Activated CD4-positive, alpha-beta T cell treated with anti-CD3 and anti-CD28 coated beads for 1 hour (primary cell): Measurements from ENCODE around the gene SPATA24.
"Not testable (repeated sequence)": the region's sequence is repeated elsewhere in the genome, so short reads cannot be mapped to it uniquely, and the experiment has no call there.

Source experiments
- DNase-seq: peaks from one replicate; pipeline ENCODE4 v3.0.0-alpha.2; 2020

The SPATA24 gene

GRCh38 chr5:139394654-139395566 is 9.0 kb downstream of the SPATA24 start, which contains the start of gene PROB1:
Gene PROB1 (minus strand): TSS chr5:139395104. CDS start chr5:139395081, 23 bp downstream.
- no peak for DNase-seq

GRCh38 chr5:139394123-139394653 is 9.7 kb downstream of the SPATA24 start:
- no peak for DNase-seq

- DNase-seq = no peak
Observed at GRCh38 chr5:139393497-139394122, 10.3 kb downstream of the SPATA24 start.

DNA sequence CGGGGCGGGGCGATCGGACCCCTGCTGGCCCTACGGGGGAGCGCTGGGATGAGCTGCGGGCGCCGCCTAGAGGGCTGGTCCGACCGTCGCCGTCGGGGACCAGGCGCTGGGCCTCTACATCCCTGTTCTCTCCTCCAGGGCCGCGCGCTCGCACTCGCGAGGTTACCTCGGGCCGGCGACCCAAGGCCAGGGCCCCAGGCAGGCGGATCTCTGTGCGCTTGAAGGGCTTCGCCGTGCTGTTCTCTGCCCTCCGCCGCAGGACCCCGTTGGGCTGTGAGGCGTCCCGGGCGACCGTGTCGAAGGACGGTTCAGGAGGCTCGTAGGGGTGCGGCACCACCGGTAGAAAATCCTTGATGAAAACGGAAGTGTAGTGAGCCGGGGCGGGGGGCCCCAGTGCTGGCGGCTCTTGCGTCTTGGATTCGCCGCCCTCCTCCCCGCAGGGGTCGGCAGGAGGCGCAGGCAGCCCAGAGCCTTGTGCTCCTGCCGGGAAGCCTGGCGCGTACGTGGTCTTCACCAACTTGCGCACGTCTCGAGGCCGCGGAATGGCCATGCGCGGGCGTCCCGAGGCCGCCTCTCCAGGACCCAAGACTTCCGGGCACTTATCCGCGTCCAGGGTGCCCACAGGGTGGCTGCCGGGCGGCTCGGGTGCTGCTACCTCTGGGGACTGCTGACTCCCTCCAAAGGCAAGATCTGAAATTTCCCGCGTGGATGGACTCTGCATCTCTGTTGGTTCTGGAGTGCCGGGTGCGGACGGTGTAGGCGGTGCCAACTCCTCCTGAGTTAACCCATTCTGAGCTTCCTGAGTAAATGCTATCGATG is 11.0 kb downstream of the SPATA24 start:
- peak; percentile 55 for DNase-seq

DNA sequence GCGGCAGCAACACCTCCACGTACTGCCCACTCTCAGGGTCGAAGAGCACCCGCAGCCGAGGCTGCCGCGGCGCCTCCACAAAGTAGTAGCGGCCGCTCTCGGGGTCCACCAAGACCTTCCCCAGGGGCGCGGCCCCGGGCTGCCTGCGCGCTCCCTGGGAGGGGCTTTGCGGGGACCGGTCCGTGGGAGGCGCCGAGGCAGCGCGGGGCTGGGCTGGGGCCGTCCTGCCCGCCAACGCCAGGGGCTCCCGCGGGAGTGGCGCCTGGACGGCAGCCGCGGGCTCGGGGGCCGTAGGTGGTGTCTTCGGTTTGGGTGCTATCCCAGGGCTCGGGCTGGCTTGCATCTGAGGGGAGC is 11.6 kb downstream of the SPATA24 start:
- no peak for DNase-seq

- no peak for DNase-seq
Observed at GRCh38 chr5:139391570-139392323, 12.1 kb downstream of the SPATA24 start.

DNA sequence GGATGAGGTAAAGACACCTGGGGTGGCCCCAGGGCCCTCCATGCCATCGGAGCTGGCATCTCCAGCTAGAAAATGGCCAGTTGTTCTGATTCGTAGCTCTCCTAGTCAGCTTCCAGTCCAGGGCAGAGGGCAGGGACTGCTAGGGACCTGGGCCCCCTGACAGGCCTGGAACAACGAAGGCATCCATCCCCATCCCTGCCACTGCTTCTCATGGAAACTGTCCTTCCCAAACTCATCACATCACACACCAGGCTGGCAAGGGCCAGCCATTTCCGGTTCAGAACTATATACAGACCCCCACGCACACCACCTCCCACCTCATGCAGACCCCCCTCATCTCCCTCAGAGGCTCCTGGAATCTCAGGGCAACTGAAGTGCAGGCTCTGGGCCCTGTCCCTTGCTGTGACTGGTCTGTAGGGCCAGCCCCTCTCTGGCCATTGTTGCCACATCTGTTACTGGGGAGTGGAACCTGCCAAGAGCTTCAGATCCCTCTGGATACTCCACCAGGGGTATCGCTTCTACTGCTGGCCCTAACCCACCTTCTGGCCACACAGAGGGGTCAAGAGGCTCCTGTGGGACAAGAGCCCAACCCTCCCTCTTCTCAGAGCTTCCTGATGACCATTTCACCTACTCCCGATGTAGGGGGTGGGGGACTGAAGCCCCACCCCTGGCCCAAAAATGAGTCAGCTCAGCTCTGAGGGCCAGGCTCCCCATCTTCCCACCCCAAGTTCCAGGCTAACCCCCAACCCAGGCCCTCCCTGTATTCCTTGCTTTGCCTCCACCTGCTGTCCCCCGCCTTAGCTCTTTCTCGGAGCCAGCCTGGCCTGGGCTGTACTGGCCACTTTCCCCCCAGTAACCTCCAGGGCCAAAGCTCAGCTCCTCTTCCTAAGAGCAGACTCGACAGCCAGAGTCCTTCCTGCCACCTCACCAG is 13.0 kb downstream of the SPATA24 start:
- DNase-seq = no peak

DNA sequence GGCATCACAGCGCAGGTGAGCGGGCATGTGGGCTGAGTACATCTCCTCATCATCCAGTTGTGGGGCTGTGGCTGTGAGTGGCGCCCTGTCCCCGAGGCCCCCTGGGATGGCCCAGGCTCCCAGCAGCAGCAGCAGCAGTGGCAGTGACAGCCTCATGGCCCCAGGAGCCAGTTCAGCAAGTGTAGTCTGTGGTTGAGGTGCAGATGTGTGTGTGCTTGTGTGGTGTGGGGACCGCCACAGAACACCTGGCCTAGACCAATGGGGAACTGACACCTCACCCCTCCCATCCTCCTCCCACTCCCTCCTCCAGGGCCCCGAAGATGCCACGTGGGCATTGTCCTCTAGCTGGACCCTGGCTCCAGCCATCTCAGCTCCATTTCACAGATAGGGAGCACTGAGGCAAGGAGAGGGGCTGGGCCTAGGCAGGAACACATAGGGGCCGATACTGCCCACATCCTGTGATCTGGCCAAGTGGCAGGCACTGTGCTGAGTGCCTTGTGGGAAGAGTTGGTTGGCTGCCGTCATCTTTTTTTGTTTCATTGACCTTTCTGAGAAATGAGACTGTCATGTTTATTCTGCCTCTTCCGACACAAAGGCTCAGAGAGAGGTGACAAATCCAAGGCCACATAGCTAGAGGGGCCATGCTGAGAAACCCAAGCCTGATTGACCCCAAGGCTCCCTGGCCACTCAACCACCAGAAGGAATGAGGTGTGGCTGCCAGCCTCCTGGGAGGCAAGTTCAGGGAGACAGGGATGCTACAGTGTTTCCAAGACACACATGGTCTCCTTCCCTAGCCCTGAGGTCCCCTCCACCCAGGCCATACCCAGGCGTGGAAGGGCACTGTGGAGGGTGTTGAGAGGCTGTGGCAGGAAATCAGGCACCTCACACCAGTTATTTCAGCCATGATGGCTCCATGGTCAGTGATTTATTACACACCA is 13.9 kb downstream of the SPATA24 start, which contains the start of gene MZB1:
Gene MZB1 (minus strand): TSS at position 213 of the 938 bp plus-strand sequence. CDS start 57 bp downstream, at position 156.
- no peak for DNase-seq

- no peak for DNase-seq
Observed at GRCh38 chr5:139388198-139388821, 15.6 kb downstream of the SPATA24 start.

GRCh38 chr5:139387611-139388197 is 16.2 kb downstream of the SPATA24 start:
- DNase-seq = no peak

DNA sequence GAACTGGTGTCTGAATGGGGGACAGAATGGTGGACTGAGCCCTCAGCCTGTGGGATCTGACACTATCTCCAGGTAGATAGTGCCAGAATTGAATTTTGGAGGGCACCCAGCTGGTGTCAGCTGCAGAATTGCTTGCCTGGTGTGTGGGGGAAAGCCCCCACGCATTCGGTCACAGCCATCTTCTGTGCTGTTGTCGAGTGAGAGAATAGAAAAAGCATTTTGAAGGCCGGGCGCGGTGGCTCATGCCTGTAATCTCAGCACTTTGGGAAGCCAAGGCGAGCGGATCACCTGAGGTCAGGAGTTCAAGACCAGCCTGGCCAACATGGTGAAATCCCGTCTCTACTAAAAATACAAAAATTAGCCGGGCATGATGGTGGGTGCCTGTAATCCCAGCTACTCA is 16.9 kb downstream of the SPATA24 start:
- DNase-seq = not testable (repeated sequence)

DNA sequence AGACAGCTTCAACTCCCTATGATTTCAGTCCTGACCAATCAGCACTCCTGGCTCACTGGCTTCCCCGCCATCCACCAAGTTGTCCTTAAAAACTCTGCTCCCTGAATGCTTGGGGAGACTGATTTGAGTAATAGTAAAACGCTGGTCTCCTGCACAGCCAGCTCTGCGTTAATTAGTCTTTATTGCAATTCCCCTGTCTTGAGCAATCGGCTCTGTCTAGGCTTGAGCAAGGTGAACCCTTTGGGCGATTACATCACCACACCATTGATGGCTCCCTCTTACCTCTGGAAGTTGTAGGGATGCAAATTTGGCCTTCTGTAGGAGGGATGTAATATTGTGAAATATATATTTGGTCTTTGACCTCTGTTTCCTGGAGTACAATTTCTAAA is 17.8 kb downstream of the SPATA24 start:
- no peak for DNase-seq

- DNase-seq = no peak
Observed at GRCh38 chr5:139385061-139386049, 18.5 kb downstream of the SPATA24 start.

GRCh38 chr5:139384591-139385051 is 19.3 kb downstream of the SPATA24 start:
- no peak for DNase-seq

GRCh38 chr5:139383993-139384590 is 19.8 kb downstream of the SPATA24 start:
- DNase-seq = no peak

DNA sequence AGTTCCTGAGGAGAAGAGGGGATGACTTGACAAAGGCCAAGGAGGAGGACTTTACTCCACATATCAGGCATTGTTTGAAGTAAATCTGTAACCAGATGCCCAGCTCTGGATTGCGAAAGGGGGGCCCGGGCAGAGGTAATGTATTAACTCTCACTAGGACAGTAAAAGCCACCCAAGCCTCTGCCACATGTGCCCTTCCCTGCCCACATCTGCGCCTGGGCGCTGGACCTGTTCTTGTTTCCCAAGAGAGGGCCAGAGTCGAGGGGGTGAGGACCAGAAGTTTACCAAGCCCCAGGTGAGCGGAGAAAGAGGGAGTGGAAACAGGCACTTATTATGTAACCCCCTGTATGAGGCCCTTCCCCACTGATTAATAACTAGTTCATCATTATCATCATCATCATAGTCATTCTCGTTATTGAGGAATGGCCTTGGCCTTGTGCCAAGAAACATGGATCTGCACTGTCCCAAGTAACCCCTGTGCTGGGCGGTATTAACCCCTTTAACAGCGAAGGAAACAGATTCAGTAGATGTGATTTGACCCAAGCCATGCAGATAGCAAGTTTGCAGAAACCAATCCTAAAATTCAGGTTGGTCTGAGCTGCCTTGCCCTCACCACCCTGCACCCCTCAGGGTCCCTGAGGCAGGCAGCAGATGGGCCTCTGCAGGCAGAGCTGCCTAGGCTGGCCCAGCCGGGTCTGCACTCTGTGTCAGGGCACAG is 20.5 kb downstream of the SPATA24 start, which contains the start of gene SLC23A1:
Gene SLC23A1 (minus strand): TSS at position 23 of the 718 bp plus-strand sequence. CDS start 44 bp downstream, outside the sequence.
- DNase-seq = no peak
